GM18519 (cell line): Measurements from ENCODE around the gene PPM1H.
A peak's percentile ranks its signal among the peaks of the same experiment; 100 is the strongest.
"Not testable (repeated sequence)": the region's sequence is repeated elsewhere in the genome, so short reads cannot be mapped to it uniquely, and the experiment has no call there.

Experiments used
- ATAC-seq: cut with Tn5 transposase; IDR thresholded peaks from one replicate; pipeline ENCODE4 v1.9.1; 2021; ENCODE audit warnings: mild to moderate bottlenecking, moderate library complexity; ENCODE audit not compliant: unreplicated experiment, low FRiP score

PPM1H gene

GRCh38 chr12:62843716-62844115 lies 91.2 kb downstream of the PPM1H start:
- no peak for ATAC-seq

DNA sequence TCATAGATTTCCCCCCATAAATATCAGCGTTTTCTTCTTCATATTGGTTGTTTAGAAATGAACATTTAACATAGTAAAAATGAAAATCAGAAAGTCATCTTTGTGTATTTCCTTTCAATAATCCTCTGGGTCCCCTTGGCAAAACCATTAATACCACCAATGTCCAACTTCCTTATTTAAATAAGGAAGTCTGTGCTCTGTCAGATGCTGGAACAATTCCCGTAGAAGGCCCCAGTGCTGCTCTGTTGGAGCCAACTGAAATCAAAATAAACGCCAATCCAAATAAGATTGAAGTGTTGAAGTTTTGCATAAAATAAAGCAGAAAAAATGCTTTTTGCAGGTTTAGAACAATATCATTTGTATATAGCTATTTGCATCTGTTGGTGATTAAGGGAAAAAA lies 93.1 kb downstream of the PPM1H start:
- no peak for ATAC-seq

DNA sequence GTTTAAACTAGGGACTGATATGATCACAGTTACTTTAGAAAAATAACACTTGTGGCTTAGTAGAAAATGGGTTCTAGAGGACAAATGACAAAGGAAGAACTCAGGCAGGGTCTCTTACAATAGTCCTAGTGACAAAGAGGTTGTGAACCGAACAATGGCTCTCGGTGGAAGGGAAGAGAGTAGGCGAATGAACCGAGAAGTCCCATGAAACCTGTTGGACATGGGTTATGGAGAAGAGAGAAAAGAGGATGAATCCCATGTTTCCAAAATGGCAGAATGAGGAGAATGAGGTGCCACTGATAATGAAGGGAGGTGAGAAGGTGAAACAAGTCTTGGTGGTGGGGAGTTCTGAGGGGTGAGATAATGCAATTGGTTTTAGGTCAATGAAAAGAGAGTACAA lies 94.1 kb downstream of the PPM1H start:
- ATAC-seq: no peak

- no peak for ATAC-seq
These were observed 94.9 kb downstream of the PPM1H start for GRCh38 chr12:62839869-62840660.

DNA sequence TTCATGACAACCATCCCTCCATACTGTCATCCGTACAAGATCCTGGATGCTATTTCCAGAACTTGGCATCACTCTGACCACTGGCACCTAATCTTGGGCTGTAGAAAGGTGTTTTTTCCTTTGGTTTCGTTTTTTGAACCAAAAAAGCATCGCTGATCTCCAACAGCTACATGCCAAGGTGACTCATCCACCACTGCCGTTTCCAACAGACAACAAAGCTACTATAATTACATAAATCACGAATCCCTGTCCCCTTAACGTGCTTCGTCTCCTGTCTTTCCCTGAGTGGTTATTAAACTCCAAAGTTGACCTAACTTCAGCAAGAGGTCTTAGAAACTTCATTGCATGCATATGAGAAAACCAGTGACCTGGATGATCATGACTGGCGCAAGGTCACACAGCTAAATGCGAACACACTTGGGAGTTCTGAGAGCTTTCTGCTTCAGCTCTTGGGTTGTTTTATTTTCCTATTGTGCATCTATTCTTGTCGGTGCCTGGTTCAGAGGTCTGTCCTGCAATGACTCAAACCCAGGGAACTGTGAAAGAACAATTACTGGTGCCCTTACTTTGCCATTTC lies 99.9 kb downstream of the PPM1H start:
- peak; percentile 71 for ATAC-seq

DNA sequence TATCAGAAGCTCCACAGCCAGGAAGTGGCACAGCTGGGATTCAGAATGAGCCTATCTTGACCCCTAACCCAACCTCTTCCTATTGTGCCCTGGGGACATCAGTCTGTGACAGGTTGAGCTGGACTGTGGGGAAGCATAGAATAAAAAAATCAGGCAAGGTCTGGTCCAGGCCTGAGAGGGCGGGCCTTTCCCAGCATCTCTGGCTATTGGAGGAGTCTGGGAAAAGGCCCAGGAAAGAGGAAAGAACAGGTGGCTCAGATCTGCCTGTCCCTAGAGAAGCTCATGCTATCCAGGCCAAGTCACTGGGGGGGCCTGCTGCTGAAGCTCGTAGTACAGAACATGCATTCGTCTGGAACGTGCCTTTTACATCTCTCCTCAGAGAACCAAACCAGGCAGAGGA lies 100.5 kb downstream of the PPM1H start:
- no peak for ATAC-seq

DNA sequence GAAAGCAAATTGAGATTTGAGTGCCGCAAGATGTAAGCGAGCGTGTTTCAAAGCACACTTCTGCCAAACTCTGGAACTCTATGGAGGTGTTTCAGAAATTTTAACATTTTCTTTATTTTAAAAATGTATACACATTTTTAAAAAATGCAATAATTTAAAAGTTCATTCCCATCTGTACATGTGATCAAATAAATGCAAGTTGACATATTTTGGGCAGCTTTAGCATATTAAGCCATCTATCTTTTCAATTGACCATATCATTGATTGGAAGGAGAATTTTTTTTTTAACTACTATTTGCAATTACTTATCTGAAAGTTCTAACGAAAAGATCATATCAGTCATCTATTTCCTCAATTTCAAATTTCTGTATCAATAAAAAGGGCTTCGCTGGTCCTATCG lies 101.3 kb downstream of the PPM1H start:
- ATAC-seq: no peak

DNA sequence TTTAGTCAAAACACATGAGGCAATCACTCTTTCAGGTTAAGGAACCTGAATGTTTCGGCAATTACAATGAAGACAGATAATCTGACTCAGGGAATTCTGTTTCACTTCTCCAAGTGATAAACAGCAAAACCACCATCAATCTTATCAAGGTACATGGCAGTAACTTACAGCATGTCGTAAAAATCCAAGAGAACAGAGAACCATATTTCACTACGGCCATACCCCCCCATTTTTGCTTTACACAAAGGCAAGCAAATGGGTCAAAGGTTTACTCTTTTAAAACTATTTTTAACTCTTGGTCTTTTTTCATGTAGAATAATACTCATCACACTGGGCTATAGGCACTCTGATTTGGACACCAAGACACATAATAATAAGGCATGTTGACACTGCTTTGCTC lies 102.4 kb downstream of the PPM1H start:
- ATAC-seq: no peak

DNA sequence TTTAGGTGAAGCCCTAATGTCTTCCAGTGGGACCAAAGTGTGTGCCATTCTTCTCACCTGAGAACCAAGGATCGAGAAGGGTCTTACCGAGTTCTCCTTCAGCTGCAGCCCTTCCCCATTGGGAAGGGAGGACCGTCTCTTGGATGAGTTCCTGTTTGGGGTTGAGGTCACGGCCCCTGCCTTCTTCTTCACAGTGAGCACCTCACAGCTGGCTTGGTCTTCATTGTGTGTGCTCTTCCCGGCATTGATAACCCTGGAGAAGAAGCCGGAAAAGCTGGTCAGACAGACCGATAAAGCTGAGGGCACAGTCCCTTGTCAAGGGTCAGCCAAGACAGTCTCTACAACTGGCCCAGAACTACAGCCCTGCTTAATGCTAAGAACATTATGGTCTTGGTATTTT lies 102.9 kb downstream of the PPM1H start:
- no peak for ATAC-seq

GRCh38 chr12:62827855-62828254 lies 107.1 kb downstream of the PPM1H start:
- ATAC-seq: no peak

GRCh38 chr12:62827042-62827441 lies 107.9 kb downstream of the PPM1H start:
- ATAC-seq: no peak

GRCh38 chr12:62817556-62818271 lies 117.2 kb downstream of the PPM1H start:
- ATAC-seq: no peak

DNA sequence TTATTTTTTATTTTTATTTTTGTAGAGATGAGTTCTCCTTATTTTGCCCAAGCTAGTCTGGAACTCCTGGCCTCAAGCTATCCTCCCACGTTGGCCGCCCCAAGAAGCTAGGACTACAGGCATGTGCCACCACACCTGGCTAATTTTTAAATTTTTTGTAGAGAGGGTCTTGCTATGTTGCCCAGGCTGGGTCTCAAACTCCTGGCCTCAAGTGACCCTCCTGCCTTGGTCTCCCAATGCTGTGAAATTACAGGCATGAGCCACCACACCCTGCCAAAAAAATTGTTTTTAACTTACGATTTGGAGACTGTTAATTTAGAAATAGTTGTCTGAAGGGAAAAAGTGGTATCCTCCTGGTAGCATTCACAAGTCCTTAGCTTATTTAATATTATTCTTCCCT lies 120.7 kb downstream of the PPM1H start:
- no peak for ATAC-seq

- no peak for ATAC-seq
These were observed 121.7 kb downstream of the PPM1H start for GRCh38 chr12:62813031-62813829.

- not testable (repeated sequence) for ATAC-seq
These were observed 123.5 kb downstream of the PPM1H start for GRCh38 chr12:62811481-62811880.

- ATAC-seq: peak; percentile 71
These were observed 126.6 kb downstream of the PPM1H start for GRCh38 chr12:62808166-62808879.

DNA sequence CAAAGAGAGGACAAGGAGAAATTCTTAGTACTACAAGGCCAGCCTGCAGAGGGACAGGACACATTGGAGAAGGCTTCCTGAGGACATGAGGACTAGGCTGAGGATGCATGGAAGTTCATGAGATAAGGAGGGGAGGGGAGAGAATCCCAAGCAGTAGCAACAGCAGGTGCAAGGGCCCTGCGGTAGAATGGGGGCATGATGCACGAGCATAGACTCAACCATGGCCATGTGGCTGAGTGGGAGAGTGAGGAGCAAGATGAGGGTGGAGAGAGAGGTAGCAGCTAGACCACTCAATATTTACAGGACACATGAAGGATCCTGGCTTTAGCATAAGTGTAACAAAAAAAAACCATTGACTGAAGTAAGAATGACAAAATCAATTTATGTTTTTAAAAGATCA lies 128.1 kb downstream of the PPM1H start:
- ATAC-seq: no peak

- ATAC-seq: no peak
These were observed 128.6 kb downstream of the PPM1H start for GRCh38 chr12:62806244-62806836.

- ATAC-seq: peak; percentile 30
These were observed 129.4 kb downstream of the PPM1H start for GRCh38 chr12:62805517-62805916.

DNA sequence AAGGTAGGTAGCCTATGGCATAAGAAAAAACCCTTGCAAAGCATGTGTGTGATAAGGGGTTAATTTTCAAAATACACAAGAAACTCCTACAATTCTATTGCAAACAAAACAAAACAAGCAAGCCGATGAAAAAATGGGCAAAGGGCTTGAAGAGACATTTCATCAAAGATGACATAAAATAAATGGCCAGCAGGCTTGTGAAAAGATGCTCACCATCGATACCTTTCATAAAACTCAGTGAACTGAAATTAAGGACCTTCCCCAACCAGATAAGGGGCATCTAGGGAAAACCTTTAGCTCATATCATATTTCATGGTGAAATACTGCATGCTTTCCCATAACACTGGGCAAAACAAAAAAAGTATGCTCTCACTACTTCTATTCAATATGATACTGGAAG lies 131.2 kb downstream of the PPM1H start:
- no peak for ATAC-seq
